ELR (cell line): ENCODE results near the gene FLII.
A peak's percentile ranks its signal among the peaks of the same experiment; 100 is the strongest.
"Not testable (repeated sequence)": the region's sequence is repeated elsewhere in the genome, so short reads cannot be mapped to it uniquely, and the experiment has no call there.

Experiments used
- DNase-seq: peaks from one replicate; pipeline ENCODE4 v3.0.0-alpha.2; 2015; ENCODE audit warnings: low read depth

Gene FLII

DNA sequence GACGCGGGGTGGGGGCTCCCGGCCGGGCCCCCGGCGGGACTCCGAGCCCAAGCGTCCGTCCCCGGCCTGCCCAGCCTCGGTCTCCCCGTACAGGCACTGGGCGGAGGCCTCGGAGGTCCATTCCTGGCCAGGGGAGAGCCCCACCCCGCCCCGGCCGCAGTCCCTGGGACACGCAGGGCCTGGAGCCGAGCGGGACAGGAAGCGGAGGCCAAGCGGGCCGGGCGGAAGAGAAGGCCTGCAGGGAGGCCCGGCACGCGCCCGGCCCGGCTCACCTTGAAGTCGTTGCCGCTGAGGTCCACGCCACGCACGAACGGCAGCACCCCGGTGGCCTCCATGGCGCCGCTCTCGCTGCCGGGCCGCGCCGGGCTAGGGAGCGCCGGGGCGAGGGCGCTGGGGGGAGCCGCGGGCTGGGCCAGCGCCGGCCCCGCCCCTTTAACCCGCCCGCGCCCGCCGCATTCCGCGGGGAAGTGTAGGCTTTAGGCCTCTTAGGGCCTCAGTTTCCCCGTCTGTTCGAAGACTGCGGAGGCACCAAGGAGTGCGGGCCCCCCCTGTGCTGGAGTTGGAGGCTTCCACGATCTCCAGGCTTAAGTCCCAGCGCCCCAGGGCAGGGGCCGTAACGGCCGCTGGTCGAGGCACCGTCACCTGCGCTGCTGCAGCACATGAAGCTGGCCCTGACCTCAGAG lies at the start of gene FLII:
Gene FLII (minus strand): TSS at position 383 of the 683 bp plus-strand sequence. CDS start 48 bp downstream, at position 335.
- peak; percentile 68 for DNase-seq

- not testable (repeated sequence) for DNase-seq
These were observed 44.7 kb upstream of the FLII start for GRCh38 chr17:18303206-18303605.

DNA sequence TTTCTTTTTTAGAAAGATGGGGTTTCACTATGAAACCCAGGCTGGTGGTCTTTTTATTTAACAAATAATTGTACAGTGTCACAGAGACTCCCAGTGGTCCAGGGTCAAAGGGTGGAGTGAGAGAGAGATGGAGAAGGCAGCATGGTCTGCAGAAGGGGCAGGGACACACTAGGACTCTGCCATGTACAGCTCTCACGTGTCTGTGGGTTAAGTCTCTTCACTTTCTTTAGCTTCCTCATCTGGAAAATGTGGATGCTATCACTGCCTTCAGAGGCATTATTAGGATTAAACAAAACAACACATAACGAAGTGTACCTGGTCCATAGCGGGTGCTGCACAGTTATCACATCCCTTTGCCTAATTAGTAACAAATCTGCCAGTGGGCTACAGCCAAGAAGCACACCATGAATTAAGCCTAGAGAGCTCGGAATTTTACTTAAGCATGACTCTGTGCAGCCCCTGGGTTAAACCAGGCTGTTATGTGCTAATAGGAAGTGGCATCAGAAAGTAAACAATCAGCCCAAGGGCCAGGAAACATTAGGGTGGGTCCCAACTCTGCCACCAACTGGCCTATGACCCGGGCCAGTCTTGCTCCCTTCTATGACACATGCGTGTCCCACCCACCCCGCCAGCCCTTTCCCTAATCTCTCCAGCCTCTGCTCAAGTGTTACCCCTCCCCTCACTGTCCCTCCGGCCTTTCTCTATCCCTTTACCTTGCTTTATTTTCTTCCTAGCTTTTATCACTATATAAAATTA lies 42.4 kb upstream of the FLII start:
- no peak for DNase-seq

- not testable (repeated sequence) for DNase-seq
These were observed 39.5 kb upstream of the FLII start for GRCh38 chr17:18298061-18298460.

- no peak for DNase-seq
These were observed 33.4 kb upstream of the FLII start for GRCh38 chr17:18291718-18292540.

- DNase-seq: no peak
These were observed 26.8 kb upstream of the FLII start for GRCh38 chr17:18285296-18285695.

DNA sequence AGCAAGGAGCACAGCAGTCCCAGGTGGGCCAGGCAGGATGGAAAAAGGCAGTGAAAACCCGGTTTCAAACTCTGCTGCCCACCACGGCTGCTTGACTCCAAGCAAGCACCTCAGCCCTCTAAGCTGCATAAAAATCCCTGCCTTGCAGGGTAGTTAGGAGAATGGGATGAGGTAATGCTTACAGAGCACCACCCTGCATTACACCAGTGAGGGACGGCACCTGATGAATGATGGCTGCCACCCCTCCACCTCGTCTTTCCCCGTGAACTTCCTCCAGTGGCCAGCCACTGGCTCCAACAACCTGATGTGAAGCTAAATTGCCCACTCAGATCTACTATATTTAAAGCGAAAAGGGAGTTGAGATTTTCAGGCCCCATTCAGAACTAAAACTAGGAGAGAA lies 23.2 kb upstream of the FLII start:
- DNase-seq: no peak

- DNase-seq: no peak
These were observed 22.3 kb upstream of the FLII start for GRCh38 chr17:18280766-18281371.

- no peak for DNase-seq
These were observed 21.7 kb upstream of the FLII start for GRCh38 chr17:18280249-18280648.

GRCh38 chr17:18278867-18279266 lies 20.3 kb upstream of the FLII start:
- peak; percentile 51 for DNase-seq

- no peak for DNase-seq
These were observed 18.5 kb upstream of the FLII start for GRCh38 chr17:18277076-18277475.

DNA sequence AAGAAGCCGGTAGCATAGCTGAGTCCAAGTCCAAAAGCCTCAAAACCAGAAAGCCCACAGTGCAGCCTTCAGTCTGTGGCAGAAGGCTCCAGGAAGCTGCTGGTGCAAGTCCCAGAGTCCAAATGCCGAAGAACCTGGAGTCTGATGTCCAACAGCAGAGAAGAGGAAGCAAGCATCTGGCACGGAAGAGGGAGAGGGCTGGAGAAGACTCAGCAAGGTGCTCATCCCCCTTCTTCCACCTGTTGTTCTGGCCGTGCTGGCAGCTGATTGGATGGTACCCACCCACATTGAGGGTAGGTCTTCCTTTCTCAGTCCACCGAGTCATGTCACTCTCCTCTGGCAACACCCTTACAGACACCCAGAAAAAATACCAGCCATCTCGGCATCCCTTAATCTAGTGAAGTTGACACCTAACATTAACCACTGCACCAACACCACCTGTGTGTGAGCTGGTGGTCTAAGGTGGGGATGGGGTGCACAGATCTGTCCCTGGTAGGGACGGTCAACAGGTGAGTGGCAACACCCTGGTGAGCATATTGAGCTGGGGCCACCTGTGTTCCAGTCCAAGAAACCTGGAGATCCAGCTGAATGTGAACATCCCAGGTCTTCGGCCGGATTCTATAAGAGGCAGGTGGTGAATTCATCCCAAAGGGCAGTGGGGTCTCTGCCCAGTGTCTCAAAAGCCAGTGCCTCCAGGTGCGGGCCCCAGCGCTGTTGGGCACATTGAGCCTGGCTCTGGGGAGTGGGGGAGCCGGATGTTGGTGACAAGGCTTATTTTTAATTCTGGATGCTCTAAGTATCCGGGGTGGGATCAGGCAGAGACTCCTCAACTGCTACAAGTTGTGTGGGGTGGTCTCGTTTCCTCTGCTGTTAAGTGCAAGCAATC lies 11.8 kb upstream of the FLII start:
- DNase-seq: no peak

DNA sequence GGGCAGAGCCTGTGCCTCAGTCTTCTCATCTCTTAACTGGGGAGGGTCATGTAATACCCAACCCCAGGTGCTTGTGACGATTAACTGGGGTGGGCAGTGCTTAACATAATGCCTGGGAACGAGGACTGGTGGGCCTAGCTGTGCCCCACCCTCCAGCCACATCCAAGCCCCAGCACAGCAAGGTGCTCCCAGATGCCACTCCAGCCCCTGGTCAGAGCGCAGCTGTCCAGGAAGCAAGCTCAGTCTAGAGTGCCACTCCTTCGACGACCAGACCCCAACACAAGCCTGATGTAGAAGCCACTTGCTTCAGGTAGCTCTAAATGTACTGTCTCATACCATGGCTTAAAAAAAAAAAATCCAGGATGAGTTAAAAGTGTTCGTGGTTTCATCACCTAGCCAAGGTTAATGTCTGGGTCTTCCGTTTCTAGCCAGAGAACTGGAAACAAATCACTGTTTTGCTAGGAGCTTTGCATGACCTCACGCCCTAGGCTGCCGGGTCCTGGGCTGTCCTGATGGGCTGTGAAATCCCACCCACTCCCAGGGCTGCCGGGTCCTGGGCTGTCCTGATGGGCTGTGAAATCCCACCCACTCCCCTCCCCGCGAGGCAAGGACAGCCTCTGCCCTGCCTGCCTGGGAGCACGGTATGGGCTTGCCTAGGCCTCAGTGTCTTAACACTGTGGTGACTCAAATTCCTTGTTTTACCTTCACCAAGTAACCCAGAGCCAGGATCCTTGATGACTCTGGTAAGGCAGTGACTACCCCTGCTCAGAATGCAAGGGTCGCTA lies 9.6 kb upstream of the FLII start:
- peak; percentile 71 for DNase-seq

- no peak for DNase-seq
These were observed 8.8 kb upstream of the FLII start for GRCh38 chr17:18267366-18267765.

DNA sequence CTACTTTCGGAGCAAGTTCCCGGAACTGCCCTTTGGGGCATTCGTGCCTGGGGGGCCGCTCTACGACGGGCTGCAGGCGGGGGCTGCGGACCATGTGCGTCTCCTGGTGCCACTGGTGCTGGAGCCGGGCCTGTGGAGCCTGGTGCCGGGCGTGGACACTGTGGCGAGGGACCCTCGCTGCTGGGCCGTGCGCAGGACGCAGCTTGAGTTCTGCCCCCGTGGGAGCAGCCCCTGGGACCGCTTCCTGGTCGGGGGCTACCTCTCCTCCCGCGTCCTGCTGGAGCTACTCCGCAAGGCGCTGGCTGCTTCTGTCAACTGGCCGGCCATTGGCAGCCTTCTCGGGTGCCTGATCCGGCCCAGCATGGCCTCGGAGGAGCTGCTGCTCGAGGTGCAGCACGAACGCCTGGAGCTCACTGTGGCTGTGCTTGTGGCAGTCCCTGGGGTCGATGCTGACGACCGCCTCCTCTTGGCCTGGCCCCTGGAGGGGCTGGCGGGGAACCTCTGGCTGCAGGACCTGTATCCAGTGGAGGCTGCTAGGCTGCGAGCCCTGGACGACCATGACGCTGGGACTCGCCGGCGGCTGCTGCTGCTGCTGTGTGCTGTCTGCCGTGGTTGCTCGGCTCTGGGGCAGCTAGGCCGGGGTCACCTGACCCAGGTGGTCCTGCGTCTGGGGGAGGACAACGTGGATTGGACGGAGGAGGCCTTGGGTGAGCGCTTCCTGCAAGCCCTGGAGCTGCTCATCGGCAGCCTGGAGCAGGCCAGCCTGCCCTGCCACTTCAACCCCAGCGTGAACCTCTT lies 5.5 kb upstream of the FLII start:
- DNase-seq: no peak

- DNase-seq: no peak
These were observed 4.1 kb upstream of the FLII start for GRCh38 chr17:18262641-18263040.

DNA sequence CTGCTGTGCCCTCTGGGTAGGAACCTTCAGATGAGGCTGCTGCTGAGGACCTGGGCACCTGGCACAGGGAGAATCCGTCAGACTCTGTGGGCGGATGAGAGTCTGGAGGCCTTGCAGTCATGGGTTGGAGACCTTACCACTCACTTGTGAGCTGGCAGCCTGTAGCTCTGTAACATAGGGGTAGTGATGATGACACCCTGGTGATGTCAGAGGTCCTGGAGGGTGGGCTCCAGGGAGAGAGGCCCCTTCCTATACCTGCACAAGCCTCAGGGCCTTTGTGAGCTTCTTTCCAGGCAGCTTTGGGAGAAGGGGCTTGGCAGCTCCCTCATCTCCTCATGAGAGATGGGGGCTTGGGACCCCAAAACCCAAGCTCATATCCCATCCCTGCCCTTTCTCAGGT lies 3.6 kb upstream of the FLII start:
- no peak for DNase-seq

DNA sequence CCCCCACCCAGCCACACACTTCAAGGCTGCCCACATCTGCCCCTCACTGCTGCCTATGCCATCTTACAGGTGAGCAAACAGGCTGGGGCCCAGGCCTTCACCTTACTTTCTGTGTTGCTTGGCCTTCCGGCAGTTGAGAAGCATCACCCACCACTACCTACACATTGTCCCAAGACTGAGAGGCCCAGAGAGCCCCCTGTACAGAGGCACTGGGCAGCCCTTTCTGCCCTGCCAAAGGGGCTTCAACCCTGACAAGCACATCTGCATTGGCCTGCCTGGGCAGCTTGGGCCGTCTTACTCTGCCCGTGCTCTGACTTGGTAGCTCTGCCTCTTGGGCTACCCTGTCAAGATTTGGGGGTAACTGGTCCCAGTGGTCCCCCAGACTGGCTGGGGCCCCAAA lies 3.1 kb upstream of the FLII start:
- no peak for DNase-seq

DNA sequence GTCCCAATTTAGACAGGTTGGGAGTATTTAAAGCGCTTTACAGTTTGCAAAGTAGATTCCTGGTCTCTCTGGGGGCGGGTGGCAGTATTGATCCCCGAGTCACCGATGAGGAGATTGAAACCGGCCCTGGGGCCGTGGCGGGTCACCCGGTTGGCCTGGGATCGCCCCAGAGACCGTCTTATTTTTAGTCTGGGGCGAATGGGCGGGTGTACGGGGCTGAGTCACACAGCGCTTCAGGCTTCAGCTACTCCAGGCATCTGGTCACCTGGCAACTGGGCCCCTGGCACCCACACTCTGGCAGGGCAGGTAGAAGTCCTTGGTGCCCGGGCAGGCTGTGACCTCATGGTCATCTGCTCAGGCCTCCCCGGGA lies 2.6 kb upstream of the FLII start:
- peak; percentile 83 for DNase-seq
